ENCODE data around the gene CADM1. TPM values are rescaled to one million over a fixed set of nuclear protein-coding genes. Genes with fewer than 3 reads are reported as not detected.

Gene CADM1
- total RNA-seq, 1 experiment from 2014 or later: 12.9 TPM

DNA sequence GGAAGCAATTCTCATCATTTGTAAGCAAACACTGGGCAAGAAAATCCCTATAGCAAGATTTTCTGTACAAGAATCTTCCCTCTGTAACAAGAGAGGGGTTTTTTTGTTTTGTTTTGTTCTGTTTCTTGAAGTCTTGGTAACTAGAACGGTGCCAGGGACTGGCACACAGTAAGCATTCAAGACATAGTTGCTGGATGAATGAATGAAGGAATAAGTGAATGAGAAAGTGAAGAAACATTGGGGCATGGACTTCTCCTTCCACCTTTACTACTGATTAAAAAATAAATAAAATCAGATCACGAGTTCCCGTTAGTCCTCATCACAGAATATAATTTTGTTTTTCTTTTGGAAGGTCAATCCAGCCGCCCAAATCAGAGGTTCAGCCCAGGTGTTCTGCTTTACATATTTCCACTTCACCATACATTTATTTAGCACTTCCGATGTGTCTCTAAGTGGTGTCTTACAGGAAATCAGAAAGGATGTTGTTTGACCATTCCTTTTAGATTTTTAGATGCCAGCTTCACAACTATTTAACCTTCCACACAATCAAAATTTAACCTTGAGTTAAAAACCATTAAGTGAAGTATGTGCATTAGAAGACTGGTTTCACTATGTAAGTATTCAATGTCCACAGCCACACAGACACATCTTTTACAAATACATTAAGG lies 281.2 kb downstream of the CADM1 start:
- no peaks in the 10 kb centered on the region for H3K9me3 ChIP-seq (ENCODE audit: low read depth, low read length, poor library complexity, severe bottlenecking)
- intact Hi-C loops (cut with micrococcal nuclease; ENCODE audit: unreplicated experiment): no loop called here
- no TSS peak for BruUV-seq (replicated peaks)
- DNase-seq (ENCODE audit: low spot score): no peak
- POLR2A ChIA-PET (ENCODE audit: low non-redundant PET): no interaction called here
- H3K36me3 ChIP-seq (ENCODE audit: insufficient read depth, low read length, poor library complexity, severe bottlenecking): no peaks in the 10 kb centered on the region
- TF ChIP-seq, protein P1, sequence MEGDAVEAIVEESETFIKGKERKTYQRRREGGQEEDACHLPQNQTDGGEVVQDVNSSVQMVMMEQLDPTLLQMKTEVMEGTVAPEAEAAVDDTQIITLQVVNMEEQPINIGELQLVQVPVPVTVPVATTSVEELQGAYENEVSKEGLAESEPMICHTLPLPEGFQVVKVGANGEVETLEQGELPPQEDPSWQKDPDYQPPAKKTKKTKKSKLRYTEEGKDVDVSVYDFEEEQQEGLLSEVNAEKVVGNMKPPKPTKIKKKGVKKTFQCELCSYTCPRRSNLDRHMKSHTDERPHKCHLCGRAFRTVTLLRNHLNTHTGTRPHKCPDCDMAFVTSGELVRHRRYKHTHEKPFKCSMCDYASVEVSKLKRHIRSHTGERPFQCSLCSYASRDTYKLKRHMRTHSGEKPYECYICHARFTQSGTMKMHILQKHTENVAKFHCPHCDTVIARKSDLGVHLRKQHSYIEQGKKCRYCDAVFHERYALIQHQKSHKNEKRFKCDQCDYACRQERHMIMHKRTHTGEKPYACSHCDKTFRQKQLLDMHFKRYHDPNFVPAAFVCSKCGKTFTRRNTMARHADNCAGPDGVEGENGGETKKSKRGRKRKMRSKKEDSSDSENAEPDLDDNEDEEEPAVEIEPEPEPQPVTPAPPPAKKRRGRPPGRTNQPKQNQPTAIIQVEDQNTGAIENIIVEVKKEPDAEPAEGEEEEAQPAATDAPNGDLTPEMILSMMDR (conservative IDR thresholded peaks at IDR 0.05; ENCODE audit: low read depth, low read length): no peak
- no peak for TF ChIP-seq EZH2 (IDR thresholded peaks at IDR 0.05; ENCODE audit: borderline replicate concordance, low read depth, low read length, poor library complexity, severe bottlenecking)
- no peak overlapping the region for H3K4me3 ChIP-seq (ENCODE audit: low read depth, low read length, poor library complexity, severe bottlenecking)
- no peak overlapping the region for H3K27ac ChIP-seq (ENCODE audit: low read depth, low read length, poor library complexity, severe bottlenecking)
- H3K27me3 ChIP-seq (replicated peaks; ENCODE audit: insufficient read depth, low read depth, low read length, poor library complexity): no peaks in the 10 kb centered on the region
- no peaks in the 10 kb centered on the region for H3K4me1 ChIP-seq (ENCODE audit: insufficient read depth, low read length, poor library complexity, severe bottlenecking)
- CTCF ChIA-PET: no interaction called here

DNA sequence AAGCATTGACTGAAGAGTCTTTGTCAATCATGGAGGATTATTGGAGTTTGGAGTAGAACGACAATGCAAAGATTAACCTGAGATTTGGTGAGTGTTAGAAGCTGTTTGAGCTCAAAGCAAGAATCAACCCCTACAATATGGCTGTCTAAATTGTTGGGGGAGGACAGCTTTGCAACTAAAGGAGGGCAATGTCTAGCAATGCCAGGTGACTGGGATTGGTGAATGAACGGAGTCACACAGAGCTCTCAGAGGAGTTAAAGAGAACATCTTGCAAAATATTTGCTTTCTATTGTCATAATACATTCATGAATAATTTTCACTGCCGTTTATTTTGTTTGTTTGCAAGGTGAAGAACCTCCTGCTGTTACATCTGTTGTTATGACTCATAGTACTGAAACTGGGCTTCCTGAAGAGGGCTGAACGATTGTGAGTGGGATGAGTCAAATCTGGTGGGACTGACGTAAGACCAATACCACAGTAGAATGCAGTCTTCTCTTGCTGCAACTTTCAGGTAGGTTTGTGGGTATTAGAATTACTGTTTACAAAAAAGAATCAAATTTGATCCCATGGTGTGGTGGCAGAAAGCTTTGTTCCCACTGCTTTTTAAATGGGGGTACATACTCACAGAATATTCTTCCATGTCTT lies 281.9 kb downstream of the CADM1 start:
- POLR2A ChIA-PET (ENCODE audit: low non-redundant PET): no interaction called here

DNA sequence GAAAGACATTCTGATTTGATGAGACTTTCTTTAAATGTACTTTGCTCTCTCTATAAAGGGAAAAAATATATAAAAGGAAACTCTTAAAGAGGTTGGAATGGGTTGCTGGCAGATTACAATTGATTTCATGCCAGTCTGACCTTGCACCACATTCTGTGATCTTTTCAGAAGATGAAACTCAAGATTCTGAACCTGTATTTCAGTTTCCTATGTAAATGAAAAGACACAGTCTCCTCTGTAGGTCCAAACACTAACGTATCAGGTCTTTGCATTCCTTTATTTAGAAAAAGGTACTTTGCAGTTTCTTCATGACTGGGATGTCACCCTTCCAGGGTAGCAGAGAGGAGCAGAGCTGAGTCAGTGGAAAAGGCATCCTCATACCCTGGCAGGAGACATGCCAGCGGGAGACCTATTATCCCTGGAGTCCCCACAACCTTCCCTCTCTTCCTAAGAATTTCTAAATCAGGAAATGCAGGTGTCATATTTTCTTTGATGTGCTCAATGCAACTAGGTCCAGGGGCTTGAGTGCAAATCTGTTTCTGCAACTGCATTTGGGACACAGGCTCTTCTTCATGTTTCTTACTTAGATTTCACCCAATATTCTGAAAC lies 282.6 kb downstream of the CADM1 start:
- intact Hi-C loops (cut with micrococcal nuclease; ENCODE audit: unreplicated experiment): no loop called here
- BruUV-seq (replicated peaks): no TSS peak

More for the DNA sequence above, 281.9 kb downstream of the CADM1 start:
- no TSS peak for BruUV-seq (replicated peaks)
- Histone ChIP-seq H3K27me3 (replicated peaks; ENCODE audit: insufficient read depth, low read depth, low read length, poor library complexity) (no peaks in the 10 kb centered on the region), H3K36me3 (ENCODE audit: insufficient read depth, low read length, poor library complexity, severe bottlenecking) (no peaks in the 10 kb centered on the region), H3K4me3 (ENCODE audit: low read depth, low read length, poor library complexity, severe bottlenecking) (no peak overlapping the region), H3K27ac (ENCODE audit: low read depth, low read length, poor library complexity, severe bottlenecking) (no peak overlapping the region), H3K4me1 (ENCODE audit: insufficient read depth, low read length, poor library complexity, severe bottlenecking) (no peaks in the 10 kb centered on the region), H3K9me3 (ENCODE audit: low read depth, low read length, poor library complexity, severe bottlenecking) (no peaks in the 10 kb centered on the region)
- CTCF ChIA-PET: interaction anchor here (0.5 kb wide), 1 partner anchor 44 kb away, joined by 7 read pairs; no protein-coding TSS in a partner anchor
- TF ChIP-seq EZH2 (IDR thresholded peaks at IDR 0.05; ENCODE audit: borderline replicate concordance, low read depth, low read length, poor library complexity, severe bottlenecking): no peak
- TF ChIP-seq, protein P1 (conservative IDR thresholded peaks at IDR 0.05; ENCODE audit: low read depth, low read length): no peak
- peak; percentile 37 for DNase-seq (ENCODE audit: low spot score)
- intact Hi-C loops (cut with micrococcal nuclease; ENCODE audit: unreplicated experiment): no loop called here

More for the DNA sequence above, 282.6 kb downstream of the CADM1 start:
- H3K27me3 ChIP-seq (replicated peaks; ENCODE audit: insufficient read depth, low read depth, low read length, poor library complexity): no peaks in the 10 kb centered on the region
- CTCF ChIA-PET: interaction anchor here (0.5 kb wide), 1 partner anchor 44 kb away, joined by 7 read pairs; no protein-coding TSS in a partner anchor
- no peaks in the 10 kb centered on the region for H3K36me3 ChIP-seq (ENCODE audit: insufficient read depth, low read length, poor library complexity, severe bottlenecking)
- DNase-seq (ENCODE audit: low spot score): no peak
- no peak overlapping the region for H3K4me3 ChIP-seq (ENCODE audit: low read depth, low read length, poor library complexity, severe bottlenecking)
- no peaks in the 10 kb centered on the region for H3K9me3 ChIP-seq (ENCODE audit: low read depth, low read length, poor library complexity, severe bottlenecking)
- POLR2A ChIA-PET (ENCODE audit: low non-redundant PET): no interaction called here
- no peaks in the 10 kb centered on the region for H3K4me1 ChIP-seq (ENCODE audit: insufficient read depth, low read length, poor library complexity, severe bottlenecking)
- no peak overlapping the region for H3K27ac ChIP-seq (ENCODE audit: low read depth, low read length, poor library complexity, severe bottlenecking)
- no peak for TF ChIP-seq EZH2 (IDR thresholded peaks at IDR 0.05; ENCODE audit: borderline replicate concordance, low read depth, low read length, poor library complexity, severe bottlenecking)
- TF ChIP-seq, protein P1 (conservative IDR thresholded peaks at IDR 0.05; ENCODE audit: low read depth, low read length): no peak
